NT2/D1 (cell line): ENCODE data around the gene MAGI1.

Experiments
- YY1 ChIP-seq: IDR thresholded peaks from 2 replicates; pipeline ENCODE4 v1.6.1; 2011; ENCODE audit not compliant: insufficient read length, insufficient read depth
- ZNF274 ChIP-seq: IDR thresholded peaks from 2 replicates; pipeline ENCODE4 v1.6.1; 2011; ENCODE audit warnings: mild to moderate bottlenecking, low read depth, low read length

DNA sequence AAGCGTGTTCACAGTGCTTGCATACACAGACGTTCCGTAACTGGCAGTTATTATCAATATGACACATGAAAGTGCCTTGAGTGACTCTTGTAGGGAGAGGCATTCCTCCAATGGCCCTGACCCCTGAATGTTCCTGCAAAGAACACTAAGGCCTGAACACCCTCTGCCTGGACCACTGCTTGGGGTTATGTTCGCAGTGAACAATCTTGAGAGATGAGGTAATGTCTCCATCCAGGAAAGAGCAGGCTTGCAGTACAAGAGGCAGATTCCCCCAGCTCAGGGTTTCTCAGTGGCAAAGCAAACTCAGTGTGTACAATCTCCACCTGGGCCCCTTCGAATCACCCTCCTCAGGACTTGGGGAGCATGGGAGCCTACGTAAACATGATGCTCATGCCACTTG is 324.6 kb downstream of the MAGI1 start:
- no peak for TF ChIP-seq YY1
- TF ChIP-seq ZNF274: no peak
